Osteocyte (in vitro differentiated cells): ENCODE results near the gene DAPK2. TPM values are rescaled to one million over a fixed set of nuclear protein-coding genes. Genes with fewer than 3 reads are reported as not detected.

Experiments
- DNase-seq: peaks from one replicate; pipeline ENCODE4 v3.0.0; 2021; ENCODE audit warnings: mixed read lengths; ENCODE audit not compliant: unreplicated experiment; ENCODE audit errors: extremely low spot score
- H3K27ac Mint-ChIP-seq: one replicate; pipeline ENCODE4 v1.8.0; 2021; ENCODE audit warnings: mild to moderate bottlenecking, mixed read lengths; ENCODE audit not compliant: unreplicated experiment
- H3K27me3 Mint-ChIP-seq: one replicate; pipeline ENCODE4 v1.8.0; 2021; ENCODE audit warnings: mixed read lengths; ENCODE audit not compliant: unreplicated experiment
- H3K36me3 Mint-ChIP-seq: one replicate; pipeline ENCODE4 v1.8.0; 2021; ENCODE audit warnings: mixed read lengths; ENCODE audit not compliant: unreplicated experiment
- H3K4me1 Mint-ChIP-seq: one replicate; pipeline ENCODE4 v1.8.0; 2021; ENCODE audit warnings: mixed read lengths; ENCODE audit not compliant: unreplicated experiment
- H3K4me3 Mint-ChIP-seq: one replicate; pipeline ENCODE4 v1.8.0; 2021; ENCODE audit warnings: mild to moderate bottlenecking, moderate library complexity, mixed read lengths; ENCODE audit not compliant: unreplicated experiment
- H3K9me3 Mint-ChIP-seq: one replicate; pipeline ENCODE4 v1.8.0; 2021; ENCODE audit warnings: mixed read lengths; ENCODE audit not compliant: unreplicated experiment
- CTCF ChIP-seq: fragments of 200-600 bp; sonication (generic); IDR thresholded peaks from 2 replicates; pipeline ENCODE4 v1.5.0; 2021; ENCODE audit warnings: antibody characterized with exemption, mild to moderate bottlenecking, moderate library complexity
- total RNA-seq: library from RNA; stranded (reverse); gene quantifications from 2 replicates; pipeline ENCODE4 v1.2.1, GENCODE V29; 2021

The DAPK2 gene
- total RNA-seq, 1 donor from 2014 or later, result 17.6 TPM

- DNase-seq, result no peak
- Mint-ChIP-seq H3K36me3 (no peaks in the 10 kb centered on the region), H3K27me3 (no peaks in the 10 kb centered on the region), H3K4me3 (no peak overlapping the region), H3K4me1 (peaks cover 14% of the 10 kb centered on the region), H3K9me3 (no peaks in the 10 kb centered on the region), H3K27ac (no peak overlapping the region)
- no peak for TF ChIP-seq CTCF
Measured at GRCh38 chr15:63986751-63987341, 59.4 kb downstream of the DAPK2 start.

- Mint-ChIP-seq H3K27me3 (no peaks in the 10 kb centered on the region), H3K4me3 (no peak overlapping the region), H3K27ac (no peak overlapping the region), H3K36me3 (no peaks in the 10 kb centered on the region), H3K9me3 (no peaks in the 10 kb centered on the region), H3K4me1 (peaks cover 11% of the 10 kb centered on the region)
- TF ChIP-seq CTCF, result no peak
- DNase-seq, result no peak
Measured at GRCh38 chr15:63986185-63986680, 60.1 kb downstream of the DAPK2 start.

- Mint-ChIP-seq H3K4me3 (no peak overlapping the region), H3K27me3 (no peaks in the 10 kb centered on the region), H3K4me1 (peaks cover 11% of the 10 kb centered on the region), H3K27ac (no peak overlapping the region), H3K9me3 (no peaks in the 10 kb centered on the region), H3K36me3 (no peaks in the 10 kb centered on the region)
- no peak for DNase-seq
- TF ChIP-seq CTCF, result no peak
Measured at GRCh38 chr15:63985221-63986184, 60.8 kb downstream of the DAPK2 start.

GRCh38 chr15:63984331-63984730 lies 62.0 kb downstream of the DAPK2 start:
- Mint-ChIP-seq H3K4me3 (no peak overlapping the region), H3K9me3 (no peaks in the 10 kb centered on the region), H3K4me1 (peaks cover 11% of the 10 kb centered on the region), H3K36me3 (no peaks in the 10 kb centered on the region), H3K27ac (no peak overlapping the region), H3K27me3 (no peaks in the 10 kb centered on the region)
- TF ChIP-seq CTCF, result no peak
- no peak for DNase-seq
